MM.1S (cell line): ENCODE data around the gene RHPN2.

ENCODE experiments used
- DNase-seq: peaks from one replicate; pipeline ENCODE4 v3.0.0-alpha.2; 2015
- H2AFZ ChIP-seq: fragments of 300-600 bp; sonication (generic); 2 replicates; pipeline ENCODE4 v1.6.0; 2016; ENCODE audit warnings: antibody characterized with exemption, low read length
- H3F3A ChIP-seq: fragments of 300-600 bp; sonication (generic); 2 replicates; pipeline ENCODE4 v1.6.1; 2016; ENCODE audit warnings: mild to moderate bottlenecking, antibody characterized with exemption, low read length, moderate library complexity, mixed read lengths; ENCODE audit not compliant: insufficient read depth
- H3K27ac ChIP-seq: fragments of 300-600 bp; sonication (generic); 2 replicates; pipeline ENCODE4 v1.5.1; 2016; ENCODE audit warnings: mild to moderate bottlenecking, low read length
- H3K27me3 ChIP-seq: fragments of 300-600 bp; sonication (generic); replicated peaks from 2 replicates; pipeline ENCODE4 v1.6.0; 2016; ENCODE audit warnings: low read length; ENCODE audit not compliant: insufficient read depth
- H3K36me3 ChIP-seq: fragments of 300-600 bp; sonication (generic); replicated peaks from 2 replicates; pipeline ENCODE4 v1.6.1; 2016; ENCODE audit warnings: mild to moderate bottlenecking, low read length, mixed read lengths; ENCODE audit not compliant: insufficient read depth
- H3K4me1 ChIP-seq: fragments of 300-600 bp; sonication (generic); 2 replicates; pipeline ENCODE4 v1.6.1; 2016; ENCODE audit warnings: low read length, mixed read lengths
- H3K4me2 ChIP-seq: fragments of 300-600 bp; sonication (generic); 2 replicates; pipeline ENCODE4 v1.6.0; 2016; ENCODE audit warnings: low read depth, low read length
- H3K4me3 ChIP-seq: fragments of 300-600 bp; sonication (generic); 2 replicates; pipeline ENCODE4 v1.5.1; 2016; ENCODE audit warnings: low read length, mixed read lengths
- H3K79me2 ChIP-seq: fragments of 300-600 bp; sonication (generic); 2 replicates; pipeline ENCODE4 v1.6.1; 2016; ENCODE audit warnings: mixed run types, low read length, mixed read lengths
- H3K9ac ChIP-seq: fragments of 300-600 bp; sonication (generic); 2 replicates; pipeline ENCODE4 v1.6.1; 2016; ENCODE audit warnings: low read length, mixed read lengths
- H3K9me2 ChIP-seq: fragments of 300-600 bp; sonication (generic); replicated peaks from 2 replicates; pipeline ENCODE4 v1.6.1; 2016; ENCODE audit warnings: mild to moderate bottlenecking, low read length, mixed read lengths; ENCODE audit not compliant: insufficient read depth
- H3K9me3 ChIP-seq: fragments of 300-600 bp; sonication (generic); replicated peaks from 2 replicates; pipeline ENCODE4 v1.6.1; 2016; ENCODE audit warnings: mild to moderate bottlenecking, low read length, mixed read lengths; ENCODE audit not compliant: insufficient read depth
- H4K20me1 ChIP-seq: fragments of 300-600 bp; sonication (generic); 2 replicates; pipeline ENCODE4 v1.6.1; 2016; ENCODE audit warnings: mild to moderate bottlenecking, low read length, moderate library complexity, mixed read lengths; ENCODE audit not compliant: insufficient read depth
- CTCF ChIP-seq: fragments of 300-600 bp; sonication (generic); IDR thresholded peaks from 2 replicates; pipeline ENCODE4 v1.5.1; 2016; ENCODE audit warnings: antibody characterized with exemption, low read length, mixed read lengths
- EZH2 ChIP-seq: fragments of 300-600 bp; sonication (generic); optimal IDR thresholded peaks from 2 replicates; pipeline ENCODE3; 2017; ENCODE audit warnings: low read depth, mild to moderate bottlenecking, antibody characterized with exemption, low read length, mixed read lengths
- EZH2phosphoT487 ChIP-seq: fragments of 300-600 bp; sonication (generic); IDR thresholded peaks from 2 replicates; pipeline ENCODE4 v1.6.1; 2018; ENCODE audit warnings: antibody characterized with exemption, low read length

RHPN2 gene

DNA sequence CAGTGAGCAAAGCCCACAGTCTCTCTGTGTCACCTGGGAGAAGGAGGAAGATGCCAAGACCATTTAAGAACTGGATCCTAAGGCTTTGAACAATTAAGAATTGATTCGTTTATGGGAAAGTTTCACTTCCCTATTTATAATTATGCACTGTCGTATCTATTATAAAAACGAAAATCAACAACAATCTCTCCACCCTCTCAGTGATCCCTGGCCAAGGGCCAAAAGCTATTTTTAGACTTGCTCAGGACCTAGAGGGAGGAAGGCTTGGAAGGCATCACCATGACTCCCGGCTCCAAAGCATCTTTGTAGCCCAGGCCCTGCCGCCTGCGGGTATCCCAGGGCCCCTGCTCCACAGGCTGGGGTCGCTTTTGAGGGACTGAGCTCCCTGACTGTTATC, 1.3 kb downstream of the RHPN2 start:
- Histone ChIP-seq H3K9ac (peak overlapping the region; percentile 10; the same call in 1 of the 2 replicates), H4K20me1 (no peaks in the 10 kb centered on the region), H3K36me3 (no peaks in the 10 kb centered on the region), H3K27me3 (no peaks in the 10 kb centered on the region), H3K79me2 (peaks cover 40% of the 10 kb centered on the region), H3K4me2 (peak overlapping the region; percentile 56), H3K9me3 (no peaks in the 10 kb centered on the region), H3K4me3 (peak overlapping the region; percentile 71), H3K9me2 (no peaks in the 10 kb centered on the region), H3F3A (no peaks in the 10 kb centered on the region; the same call in 1 of the 2 replicates), H3K27ac (no peak overlapping the region), H2AFZ (no peak overlapping the region), H3K4me1 (no peaks in the 10 kb centered on the region)
- DNase-seq, result no peak
- TF ChIP-seq EZH2, result no peak
- no peak for TF ChIP-seq EZH2phosphoT487

DNA sequence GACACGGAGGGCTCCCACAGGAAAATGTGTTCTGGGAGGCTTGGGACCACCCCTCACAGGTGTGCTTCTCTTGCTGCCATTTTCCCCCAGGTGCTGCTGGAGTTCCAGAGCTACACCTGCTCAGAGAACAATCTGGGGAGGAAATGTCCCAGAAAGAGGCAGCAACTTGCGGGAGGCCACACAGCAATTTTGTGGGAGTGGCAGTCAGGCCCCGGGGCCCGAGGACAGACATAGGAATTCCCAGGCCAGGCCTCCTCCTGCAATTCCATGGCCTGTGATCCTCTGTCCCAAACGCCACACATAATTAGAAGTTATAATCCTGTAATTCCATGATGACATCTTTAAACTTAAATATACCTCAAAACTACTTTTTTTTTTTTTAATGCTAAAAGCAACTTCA, 1.8 kb downstream of the RHPN2 start:
- peak overlapping the region; percentile 71; the same call in 1 of the 2 replicates for H3K4me3 ChIP-seq
- no peaks in the 10 kb centered on the region for H3K27me3 ChIP-seq
- no peak overlapping the region for H3K27ac ChIP-seq
- TF ChIP-seq CTCF, result no peak
- TF ChIP-seq EZH2phosphoT487, result no peak
- TF ChIP-seq EZH2, result no peak
- no peak overlapping the region; the same call in 1 of the 2 replicates for H3K9ac ChIP-seq
- H3K36me3 ChIP-seq, result no peaks in the 10 kb centered on the region
- no peaks in the 10 kb centered on the region for H4K20me1 ChIP-seq
- H3K79me2 ChIP-seq, result peaks cover 43% of the 10 kb centered on the region
- no peak for DNase-seq
- no peaks in the 10 kb centered on the region; the same call in 1 of the 2 replicates for H3F3A ChIP-seq
- peak overlapping the region; percentile 56 for H3K4me2 ChIP-seq
- no peaks in the 10 kb centered on the region for H3K4me1 ChIP-seq
- H3K9me3 ChIP-seq, result no peaks in the 10 kb centered on the region
- no peaks in the 10 kb centered on the region for H3K9me2 ChIP-seq
- no peak overlapping the region for H2AFZ ChIP-seq

- H3K27ac ChIP-seq, result no peak overlapping the region
- H3K4me2 ChIP-seq, result no peak overlapping the region
- TF ChIP-seq EZH2 (no peak), EZH2phosphoT487 (no peak), CTCF (no peak)
- H3K9me3 ChIP-seq, result no peaks in the 10 kb centered on the region
- H2AFZ ChIP-seq, result no peak overlapping the region
- H3K79me2 ChIP-seq, result peaks cover 46% of the 10 kb centered on the region
- no peaks in the 10 kb centered on the region for H3K9me2 ChIP-seq
- no peak overlapping the region for H3K4me3 ChIP-seq
- no peak overlapping the region for H3K9ac ChIP-seq
- DNase-seq, result no peak
- H4K20me1 ChIP-seq, result no peaks in the 10 kb centered on the region
- no peaks in the 10 kb centered on the region for H3K4me1 ChIP-seq
- no peaks in the 10 kb centered on the region for H3K36me3 ChIP-seq
- no peaks in the 10 kb centered on the region; the same call in 1 of the 2 replicates for H3F3A ChIP-seq
- H3K27me3 ChIP-seq, result no peaks in the 10 kb centered on the region
Measured at GRCh38 chr19:33060586-33060985, 4.1 kb downstream of the RHPN2 start.

GRCh38 chr19:33055718-33056117, 9.0 kb downstream of the RHPN2 start:
- no peaks in the 10 kb centered on the region for H3K9me3 ChIP-seq
- no peaks in the 10 kb centered on the region for H3K27me3 ChIP-seq
- H3K27ac ChIP-seq, result no peak overlapping the region
- no peaks in the 10 kb centered on the region for H3K9me2 ChIP-seq
- H3K9ac ChIP-seq, result no peak overlapping the region
- no peak overlapping the region for H3K4me2 ChIP-seq
- H3K4me1 ChIP-seq, result no peaks in the 10 kb centered on the region
- H2AFZ ChIP-seq, result no peak overlapping the region
- no peaks in the 10 kb centered on the region for H3F3A ChIP-seq
- no peak for TF ChIP-seq EZH2phosphoT487
- TF ChIP-seq CTCF, result no peak
- TF ChIP-seq EZH2, result no peak
- no peaks in the 10 kb centered on the region for H4K20me1 ChIP-seq
- no peak overlapping the region for H3K4me3 ChIP-seq
- no peaks in the 10 kb centered on the region for H3K36me3 ChIP-seq
- H3K79me2 ChIP-seq, result peaks cover 46% of the 10 kb centered on the region
- no peak for DNase-seq
